ENCODE data around the gene ANKRD13B.

DNA sequence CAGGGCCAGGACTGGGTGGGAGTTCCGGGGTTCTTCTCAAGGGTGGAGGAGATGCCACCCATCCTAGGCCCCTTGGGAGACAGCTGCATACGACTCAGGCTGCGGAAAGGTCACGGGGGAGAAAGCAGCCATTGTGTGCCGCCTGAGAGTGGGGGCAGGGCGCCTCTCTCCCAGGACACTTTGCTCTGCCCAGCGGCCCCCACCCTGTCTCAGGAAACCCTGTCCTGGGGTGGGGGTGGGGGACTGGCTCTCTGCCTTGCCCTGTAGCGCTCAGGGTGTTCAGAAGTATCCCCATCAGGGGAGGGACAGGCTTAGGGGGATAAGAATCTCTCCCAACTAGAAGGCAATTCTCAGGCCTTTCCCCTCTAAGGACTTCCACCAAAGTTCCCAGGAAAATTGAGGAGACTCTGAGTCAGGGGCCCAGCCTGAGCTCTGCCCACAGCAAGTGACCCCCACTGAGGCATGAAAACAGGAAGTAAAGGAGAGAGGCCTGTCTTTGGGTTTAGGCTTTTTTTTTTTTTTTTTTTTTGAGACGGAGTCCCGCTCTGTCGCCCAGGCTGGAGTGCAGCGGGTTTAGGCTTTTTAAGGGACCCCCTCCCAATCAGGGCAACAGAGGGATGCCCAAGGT lies 8.4 kb upstream of the ANKRD13B start:
- TF ChIP-seq KDM5A (IDR thresholded peaks at IDR 0.05) (no peak), JUNB (IDR thresholded peaks at IDR 0.05) (no peak), MYC (IDR thresholded peaks at IDR 0.05; ENCODE audit: borderline replicate concordance, low read length) (no peak), MAFK (IDR thresholded peaks at IDR 0.05; ENCODE audit: partially characterized antibody) (no peak)
- TF ChIP-seq, protein P1, sequence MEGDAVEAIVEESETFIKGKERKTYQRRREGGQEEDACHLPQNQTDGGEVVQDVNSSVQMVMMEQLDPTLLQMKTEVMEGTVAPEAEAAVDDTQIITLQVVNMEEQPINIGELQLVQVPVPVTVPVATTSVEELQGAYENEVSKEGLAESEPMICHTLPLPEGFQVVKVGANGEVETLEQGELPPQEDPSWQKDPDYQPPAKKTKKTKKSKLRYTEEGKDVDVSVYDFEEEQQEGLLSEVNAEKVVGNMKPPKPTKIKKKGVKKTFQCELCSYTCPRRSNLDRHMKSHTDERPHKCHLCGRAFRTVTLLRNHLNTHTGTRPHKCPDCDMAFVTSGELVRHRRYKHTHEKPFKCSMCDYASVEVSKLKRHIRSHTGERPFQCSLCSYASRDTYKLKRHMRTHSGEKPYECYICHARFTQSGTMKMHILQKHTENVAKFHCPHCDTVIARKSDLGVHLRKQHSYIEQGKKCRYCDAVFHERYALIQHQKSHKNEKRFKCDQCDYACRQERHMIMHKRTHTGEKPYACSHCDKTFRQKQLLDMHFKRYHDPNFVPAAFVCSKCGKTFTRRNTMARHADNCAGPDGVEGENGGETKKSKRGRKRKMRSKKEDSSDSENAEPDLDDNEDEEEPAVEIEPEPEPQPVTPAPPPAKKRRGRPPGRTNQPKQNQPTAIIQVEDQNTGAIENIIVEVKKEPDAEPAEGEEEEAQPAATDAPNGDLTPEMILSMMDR (IDR thresholded peaks at IDR 0.05): no peak
